Type B pancreatic cell (in vitro differentiated cells): ENCODE results near the gene NDUFB2. TPM values are rescaled to one million over a fixed set of nuclear protein-coding genes. Genes with fewer than 3 reads are reported as not detected.

Experiments
- DNase-seq: peaks from one replicate; pipeline ENCODE4 v3.0.0; 2021; ENCODE audit warnings: mixed read lengths; ENCODE audit not compliant: unreplicated experiment; ENCODE audit errors: extremely low spot score
- H3K27ac Mint-ChIP-seq: 2 replicates; pipeline ENCODE4 v1.8.0; 2021; ENCODE audit warnings: mild to moderate bottlenecking, mixed read lengths
- H3K27me3 Mint-ChIP-seq: 2 replicates; pipeline ENCODE4 v1.8.0; 2021; ENCODE audit warnings: mixed read lengths
- H3K36me3 Mint-ChIP-seq: 2 replicates; pipeline ENCODE4 v1.8.0; 2021; ENCODE audit warnings: mixed read lengths
- H3K4me1 Mint-ChIP-seq: one replicate; pipeline ENCODE4 v1.8.0; 2021; ENCODE audit warnings: mixed read lengths; ENCODE audit not compliant: unreplicated experiment
- H3K4me3 Mint-ChIP-seq: 2 replicates; pipeline ENCODE4 v1.8.0; 2021; ENCODE audit warnings: mild to moderate bottlenecking, mixed read lengths
- H3K9me3 Mint-ChIP-seq: 2 replicates; pipeline ENCODE4 v1.8.0; 2021; ENCODE audit warnings: mixed read lengths
- long read RNA-seq: library from polyadenylated mRNA; unstranded; transcript quantifications from one replicate; pipeline ENCODE4 v2.0.0, GENCODE V29; 2020
- total RNA-seq: library from RNA; stranded (reverse); gene quantifications from 2 replicates; pipeline ENCODE4 v1.2.1, GENCODE V29; 2021; ENCODE audit warnings: low replicate concordance
- TF ChIP-seq, protein P1 (sequence below): fragments of 200-600 bp; sonication (generic); conservative IDR thresholded peaks from 2 replicates; pipeline ENCODE4 v1.5.0; 2021; ENCODE audit warnings: antibody characterized with exemption, mild to moderate bottlenecking

Gene NDUFB2
- 179 and 258 TPM in 2 replicates for total RNA-seq
- long read RNA-seq, transcript NDUFB2-201 (4 exons, 504 nt): major isoform, 68 of 78 reads
- long read RNA-seq, partial matches to known transcripts: 3 of 78 reads
- long read RNA-seq, other reads (novel, unspliced or antisense): 3 of 78 reads

DNA sequence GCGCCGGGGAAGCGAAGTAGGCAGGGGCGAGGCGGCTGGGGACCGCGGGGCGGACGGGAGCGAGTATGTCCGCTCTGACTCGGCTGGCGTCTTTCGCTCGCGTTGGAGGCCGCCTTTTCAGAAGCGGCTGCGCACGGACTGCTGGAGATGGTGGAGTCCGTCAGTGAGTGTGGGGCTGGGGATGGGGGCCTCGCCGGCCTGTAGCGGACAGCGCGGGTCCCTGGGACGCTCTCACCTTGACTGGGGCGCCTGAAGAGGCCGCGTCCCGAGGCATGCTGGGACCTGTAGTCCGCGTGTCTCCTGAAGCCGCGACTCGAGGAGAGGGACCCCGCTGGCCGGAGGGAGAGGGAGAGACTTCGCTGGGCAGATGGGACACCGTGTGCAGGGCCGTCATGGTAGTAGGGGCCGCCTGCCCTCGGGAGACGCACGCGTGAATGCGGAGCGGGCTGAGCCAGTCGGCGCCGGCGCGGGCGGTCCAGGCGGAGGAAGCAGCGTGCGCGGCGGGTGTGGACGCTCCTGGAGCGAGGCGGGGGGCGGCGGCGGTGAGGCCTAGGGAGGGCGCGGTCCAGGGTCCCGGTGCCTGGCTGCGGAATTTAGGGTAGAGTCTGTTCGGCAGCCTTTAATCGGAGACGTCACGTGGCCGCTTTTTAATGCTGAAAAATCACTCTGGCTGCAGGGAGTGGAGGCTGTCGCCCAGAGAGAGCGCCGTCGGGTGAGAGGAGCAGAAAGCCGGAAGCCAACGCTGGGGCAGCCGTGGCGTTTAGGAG, at the start of gene NDUFB2:
NDUFB2 (plus strand) TSS at position 29 of the 767 bp plus-strand sequence; CDS start at position 66, 37 bp downstream.
- DNase-seq: peak; percentile 85
- TF ChIP-seq, protein P1, sequence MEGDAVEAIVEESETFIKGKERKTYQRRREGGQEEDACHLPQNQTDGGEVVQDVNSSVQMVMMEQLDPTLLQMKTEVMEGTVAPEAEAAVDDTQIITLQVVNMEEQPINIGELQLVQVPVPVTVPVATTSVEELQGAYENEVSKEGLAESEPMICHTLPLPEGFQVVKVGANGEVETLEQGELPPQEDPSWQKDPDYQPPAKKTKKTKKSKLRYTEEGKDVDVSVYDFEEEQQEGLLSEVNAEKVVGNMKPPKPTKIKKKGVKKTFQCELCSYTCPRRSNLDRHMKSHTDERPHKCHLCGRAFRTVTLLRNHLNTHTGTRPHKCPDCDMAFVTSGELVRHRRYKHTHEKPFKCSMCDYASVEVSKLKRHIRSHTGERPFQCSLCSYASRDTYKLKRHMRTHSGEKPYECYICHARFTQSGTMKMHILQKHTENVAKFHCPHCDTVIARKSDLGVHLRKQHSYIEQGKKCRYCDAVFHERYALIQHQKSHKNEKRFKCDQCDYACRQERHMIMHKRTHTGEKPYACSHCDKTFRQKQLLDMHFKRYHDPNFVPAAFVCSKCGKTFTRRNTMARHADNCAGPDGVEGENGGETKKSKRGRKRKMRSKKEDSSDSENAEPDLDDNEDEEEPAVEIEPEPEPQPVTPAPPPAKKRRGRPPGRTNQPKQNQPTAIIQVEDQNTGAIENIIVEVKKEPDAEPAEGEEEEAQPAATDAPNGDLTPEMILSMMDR: no peak
- Mint-ChIP-seq H3K27me3 (no peaks in the 10 kb centered on the region), H3K4me3 (peak within 1 kb of the TSS; percentile 99), H3K4me1 (peaks cover 31% of the 10 kb centered on the region), H3K27ac (peak within 1 kb of the TSS; percentile 99), H3K36me3 (peaks cover 12% of the 10 kb centered on the region), H3K9me3 (no peaks in the 10 kb centered on the region)

GRCh38 chr7:140646931-140647647, 49.4 kb upstream of the NDUFB2 start:
- H3K27ac Mint-ChIP-seq: peak overlapping the region; percentile 51
- TF ChIP-seq, protein P1: peak; percentile 72
- no peaks in the 10 kb centered on the region for H3K27me3 Mint-ChIP-seq
- peaks cover 16% of the 10 kb centered on the region for H3K4me1 Mint-ChIP-seq
- no peaks in the 10 kb centered on the region for H3K9me3 Mint-ChIP-seq
- no peak for DNase-seq
- H3K36me3 Mint-ChIP-seq: no peaks in the 10 kb centered on the region
- H3K4me3 Mint-ChIP-seq: no peak overlapping the region

DNA sequence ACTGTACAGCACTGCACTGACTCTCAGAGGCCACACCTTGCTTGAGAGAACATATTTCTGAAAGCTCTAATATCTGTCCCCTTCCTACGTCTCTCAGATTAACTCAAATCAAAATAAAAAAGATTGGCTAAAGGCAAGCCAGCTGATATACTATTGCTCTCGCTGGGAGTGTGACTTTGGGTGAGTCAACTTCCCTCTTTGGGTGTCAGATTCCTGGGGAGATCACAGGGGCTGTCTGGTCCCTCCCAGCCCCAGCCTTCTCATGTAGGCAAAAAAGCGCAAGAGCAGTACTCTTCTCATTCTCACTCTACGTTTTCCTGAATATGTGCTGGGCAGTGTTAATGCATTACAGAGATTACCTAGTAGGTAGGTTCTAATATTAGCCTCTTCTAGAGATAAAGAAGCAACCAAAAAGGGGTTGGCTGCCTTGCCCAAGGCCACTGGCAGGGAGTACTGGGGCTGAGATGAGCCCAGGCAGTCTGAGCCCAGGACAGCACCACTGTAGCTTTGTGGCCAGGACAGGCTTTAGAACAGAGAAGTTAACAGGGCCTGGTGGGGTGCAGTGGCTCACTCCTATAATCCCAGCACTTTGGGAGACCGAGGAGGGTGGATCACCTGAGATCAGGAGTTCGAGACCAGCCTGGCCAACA, 46.8 kb upstream of the NDUFB2 start:
- TF ChIP-seq, protein P1: no peak
- Mint-ChIP-seq H3K4me3 (no peak overlapping the region), H3K27me3 (no peaks in the 10 kb centered on the region), H3K4me1 (peaks cover 18% of the 10 kb centered on the region), H3K9me3 (no peaks in the 10 kb centered on the region), H3K36me3 (no peaks in the 10 kb centered on the region), H3K27ac (no peak overlapping the region)
- no peak for DNase-seq

DNA sequence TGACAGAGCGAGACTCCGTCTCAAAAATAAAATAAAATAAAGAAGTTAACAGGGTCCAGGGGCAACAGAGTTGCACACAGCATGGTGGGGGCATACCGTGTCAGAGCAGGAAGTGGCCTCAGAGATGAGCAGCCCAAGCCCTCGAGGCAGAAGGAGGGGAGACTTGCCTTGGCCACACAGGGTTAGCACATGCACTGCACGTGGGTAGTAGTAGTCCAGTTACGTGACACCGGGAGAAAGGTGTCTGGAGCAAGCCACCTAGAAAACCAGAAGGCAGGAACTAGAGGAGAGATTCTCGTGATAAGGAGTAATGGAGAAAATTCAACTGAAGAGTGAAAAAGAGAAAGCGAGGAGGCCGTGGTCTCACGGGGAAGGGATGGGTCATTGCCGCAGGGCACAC, 46.1 kb upstream of the NDUFB2 start:
- TF ChIP-seq, protein P1: no peak
- H3K27me3 Mint-ChIP-seq: no peaks in the 10 kb centered on the region
- H3K4me3 Mint-ChIP-seq: no peak overlapping the region
- H3K4me1 Mint-ChIP-seq: peaks cover 17% of the 10 kb centered on the region
- no peaks in the 10 kb centered on the region for H3K36me3 Mint-ChIP-seq
- no peaks in the 10 kb centered on the region for H3K9me3 Mint-ChIP-seq
- no peak for DNase-seq
- no peak overlapping the region for H3K27ac Mint-ChIP-seq

- TF ChIP-seq, protein P1: peak; percentile 94
- Mint-ChIP-seq H3K4me3 (no peak overlapping the region), H3K27me3 (no peaks in the 10 kb centered on the region)
Observed at GRCh38 chr7:140653319-140654108, 43.0 kb upstream of the NDUFB2 start.

More at GRCh38 chr7:140653319-140654108, 43.0 kb upstream of the NDUFB2 start:
- no peaks in the 10 kb centered on the region for H3K36me3 Mint-ChIP-seq
- DNase-seq: peak; percentile 76
- no peaks in the 10 kb centered on the region for H3K9me3 Mint-ChIP-seq
- H3K27ac Mint-ChIP-seq: peak overlapping the region; percentile 47
- peaks cover 30% of the 10 kb centered on the region for H3K4me1 Mint-ChIP-seq
